Mesendoderm (in vitro differentiated cells): ENCODE data around the gene GABRR2.
A peak's percentile ranks its signal among the peaks of the same experiment; 100 is the strongest.

Experiments
- DNase-seq: peaks from one replicate; pipeline ENCODE4 v3.0.0; 2013
- H2AK5ac ChIP-seq: 2 replicates; pipeline ENCODE4 v1.6.1; 2013; ENCODE audit warnings: low read length, inconsistent platforms
- H2BK120ac ChIP-seq: 2 replicates; pipeline ENCODE4 v1.6.1; 2013; ENCODE audit warnings: low read depth, mild to moderate bottlenecking, low read length, moderate library complexity, mixed read lengths
- H2BK15ac ChIP-seq: replicated peaks from 2 replicates; pipeline ENCODE4 v1.6.1; 2013; ENCODE audit warnings: low read depth, mild to moderate bottlenecking, moderate library complexity
- H2BK5ac ChIP-seq: 2 replicates; pipeline ENCODE4 v1.6.1; 2013; ENCODE audit warnings: low read length, inconsistent platforms
- H3K18ac ChIP-seq: 2 replicates; pipeline ENCODE4 v1.6.1; 2013; ENCODE audit warnings: mild to moderate bottlenecking, low read length, mixed read lengths
- H3K23ac ChIP-seq: one replicate; pipeline ENCODE4 v1.6.1; 2013; ENCODE audit warnings: low read length
- H3K27ac ChIP-seq: 2 replicates; pipeline ENCODE4 v1.5.1; 2013; ENCODE audit warnings: low read depth, mild to moderate bottlenecking, inconsistent platforms, low read length, moderate library complexity
- H3K27me3 ChIP-seq: 2 replicates; pipeline ENCODE4 v1.6.1; 2013; ENCODE audit warnings: low read length, control low read depth, mild to moderate bottlenecking, inconsistent platforms; ENCODE audit not compliant: insufficient read depth, poor library complexity
- H3K36me3 ChIP-seq: 2 replicates; pipeline ENCODE4 v1.6.1; 2013; ENCODE audit warnings: low read length, inconsistent platforms; ENCODE audit not compliant: control insufficient read depth, insufficient read depth
- H3K4ac ChIP-seq: one replicate; pipeline ENCODE4 v1.6.1; 2013; ENCODE audit warnings: low read depth, mild to moderate bottlenecking, low read length, moderate library complexity
- H3K4me1 ChIP-seq: 2 replicates; pipeline ENCODE4 v1.6.1; 2013; ENCODE audit warnings: low read depth, low read length, inconsistent platforms; ENCODE audit not compliant: control insufficient read depth
- H3K4me2 ChIP-seq: 2 replicates; pipeline ENCODE4 v1.6.1; 2013; ENCODE audit warnings: low read length
- H3K4me3 ChIP-seq: 2 replicates; pipeline ENCODE4 v1.5.1; 2013; ENCODE audit warnings: mild to moderate bottlenecking, low read length
- H3K56ac ChIP-seq: one replicate; pipeline ENCODE4 v1.6.1; 2013; ENCODE audit warnings: low read length
- H3K79me1 ChIP-seq: 2 replicates; pipeline ENCODE4 v1.6.1; 2013; ENCODE audit warnings: low read length, inconsistent platforms
- H3K79me2 ChIP-seq: 2 replicates; pipeline ENCODE4 v1.6.1; 2013; ENCODE audit warnings: mild to moderate bottlenecking, low read length; ENCODE audit not compliant: control insufficient read depth, insufficient read depth
- H3K9ac ChIP-seq: 2 replicates; pipeline ENCODE4 v1.6.1; 2013; ENCODE audit warnings: low read length, inconsistent platforms
- H4K5ac ChIP-seq: one replicate; pipeline ENCODE4 v1.6.1; 2013; ENCODE audit warnings: low read length
- H4K8ac ChIP-seq: one replicate; pipeline ENCODE4 v1.6.1; 2013; ENCODE audit warnings: low read depth, mild to moderate bottlenecking, control low read depth, low read length, moderate library complexity
- WGBS: extraction: QIAGEN DNeasy Blood & Tissue Kit; methylation state at CpG from one replicate; pipeline ENCODE4 v1.1.7; 2013; ENCODE audit warnings: low lambda C conversion rate, missing lambda C conversion rate; ENCODE audit not compliant: insufficient coverage; ENCODE audit errors: extremely low coverage; 5-methylcytosine and 5-hydroxymethylcytosine counted together

Gene GABRR2

DNA sequence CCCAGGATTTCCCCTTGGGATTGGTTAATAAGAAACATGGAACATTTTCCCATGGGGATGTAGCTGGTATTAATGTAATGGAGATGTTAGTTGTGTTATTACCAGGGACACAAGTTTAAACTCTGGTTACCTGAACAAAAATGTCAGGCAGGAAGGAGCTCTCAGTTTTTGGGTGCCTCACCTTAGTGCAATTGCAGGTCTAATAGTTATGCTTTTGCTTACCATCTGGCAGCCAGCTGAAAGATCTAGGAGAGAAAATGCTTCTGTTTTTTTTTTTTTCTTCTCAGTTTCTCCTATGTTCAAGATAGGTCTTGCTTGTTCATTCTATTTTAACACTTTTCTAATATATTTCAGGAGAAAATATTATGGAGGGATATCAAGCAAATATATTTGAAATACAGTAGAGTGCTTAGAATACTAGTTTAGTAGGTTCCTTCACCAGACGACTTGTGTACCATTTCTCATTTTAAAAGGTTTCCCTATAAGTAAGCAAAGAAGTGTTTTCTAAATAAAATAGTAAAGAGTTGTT, 41.6 kb upstream of the GABRR2 start:
- H3K79me1 ChIP-seq: no peaks in the 10 kb centered on the region
- no peak overlapping the region for H4K5ac ChIP-seq
- no peaks in the 10 kb centered on the region for H3K27me3 ChIP-seq
- H3K4ac ChIP-seq: no peak overlapping the region
- H4K8ac ChIP-seq: no peak overlapping the region
- no peak for DNase-seq
- H3K4me1 ChIP-seq: no peaks in the 10 kb centered on the region
- H3K9ac ChIP-seq: no peak overlapping the region
- no peak overlapping the region for H3K18ac ChIP-seq
- no peak overlapping the region for H2BK5ac ChIP-seq
- no peak overlapping the region for H2BK15ac ChIP-seq
- no peak overlapping the region for H3K27ac ChIP-seq
- peaks cover 3% of the 10 kb centered on the region for H3K79me2 ChIP-seq
- WGBS: no CpG with 5 or more reads among the region's 1 CpG
- H2BK120ac ChIP-seq: no peak overlapping the region
- H2AK5ac ChIP-seq: no peak overlapping the region
- no peak overlapping the region for H3K4me2 ChIP-seq
- H3K23ac ChIP-seq: no peak overlapping the region
- H3K56ac ChIP-seq: no peak overlapping the region
- no peak overlapping the region for H3K4me3 ChIP-seq
- no peaks in the 10 kb centered on the region for H3K36me3 ChIP-seq

DNA sequence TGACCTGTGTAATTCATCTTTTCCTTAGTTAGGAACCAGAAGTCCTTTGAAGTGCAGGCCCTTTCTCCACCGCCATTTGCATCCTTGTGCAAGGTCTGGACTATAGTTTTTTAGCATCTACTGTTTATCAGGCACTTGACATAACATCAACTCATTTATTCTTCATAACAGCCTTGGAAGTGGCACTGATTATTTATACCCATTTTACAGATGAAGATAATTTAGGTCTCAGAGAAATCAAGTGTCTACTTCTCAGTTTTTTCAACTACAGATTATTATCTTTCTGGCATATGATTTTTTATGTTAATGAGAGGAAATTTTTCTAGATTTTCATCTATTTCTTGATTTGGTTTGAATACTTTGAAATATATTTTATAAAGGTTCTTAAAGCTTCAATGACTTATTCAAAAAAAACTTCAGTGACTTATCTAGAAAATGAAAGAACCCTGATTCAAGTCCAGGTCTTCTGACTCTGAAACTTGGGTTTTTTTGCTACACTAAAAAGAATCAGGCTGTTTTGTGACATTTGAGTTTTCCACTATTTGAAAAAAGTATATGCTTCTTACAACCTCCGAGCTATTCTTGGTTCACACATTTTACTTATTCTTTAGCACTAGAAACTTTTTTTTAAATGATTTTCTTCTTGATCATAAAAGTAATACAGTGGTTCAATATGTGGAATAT, 40.6 kb upstream of the GABRR2 start:
- Histone ChIP-seq H3K4me1 (no peaks in the 10 kb centered on the region), H3K4me3 (no peak overlapping the region), H3K27me3 (no peaks in the 10 kb centered on the region), H3K27ac (no peak overlapping the region), H3K56ac (no peak overlapping the region), H3K23ac (no peak overlapping the region), H3K36me3 (no peaks in the 10 kb centered on the region), H3K79me2 (peaks cover 11% of the 10 kb centered on the region), H4K5ac (no peak overlapping the region), H3K4ac (no peak overlapping the region), H2BK15ac (no peak overlapping the region), H2BK120ac (no peak overlapping the region), H3K9ac (no peak overlapping the region), H3K79me1 (peaks cover under 1% of the 10 kb centered on the region), H4K8ac (no peak overlapping the region), H3K4me2 (no peak overlapping the region), H3K18ac (no peak overlapping the region), H2AK5ac (no peak overlapping the region), H2BK5ac (no peak overlapping the region)
- no peak for DNase-seq
- no CpG with 5 or more reads among the region's 2 CpGs for WGBS

DNA sequence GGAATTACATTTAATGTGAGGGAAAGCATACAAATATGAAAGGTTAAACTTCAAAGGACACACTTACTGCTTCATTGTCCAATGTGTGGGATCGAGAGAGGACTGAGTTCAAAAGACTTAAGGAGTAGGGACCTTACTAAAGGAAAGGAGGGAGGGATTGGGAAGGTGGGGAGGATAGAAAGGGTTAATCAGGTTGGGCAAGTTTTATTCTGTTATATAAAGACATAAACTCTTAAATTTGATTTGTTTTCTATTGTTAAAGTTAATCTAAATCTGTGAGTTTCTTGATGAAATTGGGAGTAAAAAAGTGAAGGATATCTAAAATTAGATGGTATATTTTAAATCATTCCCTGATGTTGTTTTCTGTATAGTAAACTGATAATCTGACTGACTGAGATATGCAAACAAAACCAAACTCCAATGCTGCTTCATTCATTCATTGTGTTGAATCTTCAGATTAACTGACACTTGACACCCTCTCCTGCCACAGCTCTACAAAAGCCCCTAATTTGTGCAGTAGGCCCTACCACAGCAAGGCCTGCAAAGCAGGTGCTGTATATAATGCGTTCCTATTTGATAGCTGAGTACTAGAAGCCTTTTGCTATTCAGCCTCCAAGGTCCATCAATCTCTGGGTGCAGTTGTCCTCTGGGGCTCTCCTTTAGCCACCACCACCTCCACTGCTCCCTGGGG, 38.7 kb upstream of the GABRR2 start:
- Histone ChIP-seq H3K4me1 (no peaks in the 10 kb centered on the region), H3K4ac (no peak overlapping the region), H4K8ac (no peak overlapping the region), H2BK5ac (no peak overlapping the region), H2BK120ac (no peak overlapping the region), H3K9ac (no peak overlapping the region), H3K27ac (no peak overlapping the region), H3K4me3 (no peak overlapping the region), H4K5ac (no peak overlapping the region), H3K27me3 (no peaks in the 10 kb centered on the region), H3K23ac (no peak overlapping the region), H3K79me1 (peaks cover 6% of the 10 kb centered on the region), H3K36me3 (no peaks in the 10 kb centered on the region), H3K18ac (no peak overlapping the region), H3K4me2 (no peak overlapping the region), H2AK5ac (no peak overlapping the region), H2BK15ac (no peak overlapping the region), H3K79me2 (peaks cover 17% of the 10 kb centered on the region), H3K56ac (peak overlapping the region; percentile 94)
- DNase-seq: no peak
- no CpG with 5 or more reads among the region's 2 CpGs for WGBS

DNA sequence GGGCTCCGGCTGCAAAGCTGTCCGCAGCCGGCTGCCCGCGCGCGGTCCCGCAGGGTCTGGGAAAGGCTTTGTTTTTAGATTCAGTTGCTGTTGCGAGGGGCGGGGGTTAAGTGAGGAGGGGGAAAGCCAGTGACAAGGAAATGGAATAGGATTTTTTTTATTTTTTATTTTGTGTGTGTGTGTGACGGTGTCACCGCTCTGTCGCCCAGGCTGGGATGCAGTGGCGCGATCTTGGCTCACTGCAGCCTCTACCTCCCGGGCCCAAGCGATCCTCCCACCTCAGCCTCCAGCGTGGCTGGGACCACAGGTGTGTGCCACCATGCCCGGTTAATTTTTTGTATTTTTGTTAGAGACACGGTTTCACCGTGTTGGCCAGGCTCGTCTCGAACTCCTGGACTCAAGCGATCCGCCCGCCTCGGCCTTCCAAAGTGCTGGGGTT, 38.0 kb upstream of the GABRR2 start:
- H3K23ac ChIP-seq: no peak overlapping the region
- H3K9ac ChIP-seq: peak overlapping the region; percentile 91
- H3K56ac ChIP-seq: peak overlapping the region; percentile 94
- H3K36me3 ChIP-seq: no peaks in the 10 kb centered on the region
- peak overlapping the region; percentile 70 for H3K4me3 ChIP-seq
- peak overlapping the region; percentile 97 for H3K18ac ChIP-seq
- no peak for DNase-seq
- no peak overlapping the region for H4K8ac ChIP-seq
- H3K27me3 ChIP-seq: no peaks in the 10 kb centered on the region
- H3K79me1 ChIP-seq: peaks cover 6% of the 10 kb centered on the region
- H3K4me2 ChIP-seq: peak overlapping the region; percentile 16
- no peak overlapping the region for H4K5ac ChIP-seq
- peak overlapping the region; percentile 88 for H3K27ac ChIP-seq
- peak overlapping the region; percentile 21 for H2BK15ac ChIP-seq
- peaks cover 17% of the 10 kb centered on the region for H3K79me2 ChIP-seq
- peak overlapping the region; percentile 91 for H2BK120ac ChIP-seq
- no CpG with 5 or more reads among the region's 27 CpGs for WGBS
- H3K4ac ChIP-seq: peak overlapping the region; percentile 99
- H3K4me1 ChIP-seq: peaks cover under 1% of the 10 kb centered on the region
- H2AK5ac ChIP-seq: no peak overlapping the region
- H2BK5ac ChIP-seq: no peak overlapping the region

DNA sequence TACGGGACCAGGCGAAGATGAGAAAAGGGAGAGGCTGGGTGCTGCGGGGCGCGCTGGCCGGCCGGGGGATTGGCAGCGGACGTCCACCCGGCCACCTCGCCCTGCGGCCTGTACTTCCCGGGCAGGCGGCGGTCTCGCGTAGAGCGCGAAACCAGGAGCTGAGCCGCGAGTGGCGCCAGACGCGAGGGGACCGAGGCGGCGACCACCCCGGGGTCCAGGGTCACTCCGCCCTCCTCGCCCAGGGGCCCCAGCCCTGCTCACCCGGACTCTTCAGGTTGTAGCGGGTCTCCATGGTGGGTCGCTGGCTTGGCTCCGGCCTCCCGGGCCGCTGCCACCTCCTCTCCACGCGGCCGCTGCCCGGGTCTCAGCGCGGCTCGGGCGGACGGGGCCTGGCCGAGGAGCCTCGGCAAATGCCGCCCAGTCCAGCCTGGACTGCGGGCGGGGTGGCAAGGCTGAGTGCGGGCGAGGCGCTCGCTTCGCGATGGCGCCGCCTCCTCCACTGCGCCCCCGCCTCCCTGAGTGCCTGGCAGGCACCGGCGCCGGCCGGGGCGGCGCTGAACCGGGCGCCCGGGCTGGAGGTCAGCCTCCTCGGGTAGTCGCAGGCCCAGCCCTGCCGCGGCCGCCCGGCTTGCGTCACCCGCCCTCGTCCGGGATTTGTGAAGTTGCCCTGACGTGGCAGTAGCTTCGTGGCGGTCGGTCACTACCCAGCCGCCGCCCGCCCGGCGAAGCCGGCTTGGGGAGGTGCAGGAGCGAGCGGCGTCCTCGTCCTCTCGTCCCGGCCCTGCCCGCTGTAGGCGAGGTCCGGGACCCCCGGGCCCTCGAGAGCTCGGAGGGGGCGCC, 37.4 kb upstream of the GABRR2 start, which contains the start of gene UBE2J1:
UBE2J1 (minus strand) TSS at position 445 of the 840 bp plus-strand sequence; CDS start at position 292, 153 bp downstream.
- no peak within 1 kb of the TSS for H2BK5ac ChIP-seq
- WGBS: no CpG with 5 or more reads among the region's 102 CpGs
- no peak within 1 kb of the TSS for H2AK5ac ChIP-seq

More for the DNA sequence above, 37.4 kb upstream of the GABRR2 start, which contains the start of gene UBE2J1:
- peak within 1 kb of the TSS; percentile 67 for H3K23ac ChIP-seq
- peak within 1 kb of the TSS; percentile 88 for H3K27ac ChIP-seq
- H3K27me3 ChIP-seq: no peaks in the 10 kb centered on the region
- H2BK15ac ChIP-seq: peak within 1 kb of the TSS; percentile 21
- peak within 1 kb of the TSS; percentile 91 for H3K9ac ChIP-seq
- H3K4me1 ChIP-seq: peaks cover 2% of the 10 kb centered on the region
- peak within 1 kb of the TSS; percentile 91 for H2BK120ac ChIP-seq
- peak within 1 kb of the TSS; percentile 99 for H3K18ac ChIP-seq
- peak within 1 kb of the TSS; percentile 99 for H3K4ac ChIP-seq
- peaks cover 18% of the 10 kb centered on the region for H3K79me2 ChIP-seq
- DNase-seq: peak; percentile 94
- H3K4me3 ChIP-seq: peak within 1 kb of the TSS; percentile 70
- peak within 1 kb of the TSS; percentile 87 for H4K8ac ChIP-seq
- H3K36me3 ChIP-seq: no peaks in the 10 kb centered on the region
- peak within 1 kb of the TSS; percentile 70 for H3K4me2 ChIP-seq
- peak within 1 kb of the TSS; percentile 94 for H3K56ac ChIP-seq
- H4K5ac ChIP-seq: no peak within 1 kb of the TSS
- H3K79me1 ChIP-seq: peaks cover 6% of the 10 kb centered on the region
